LoVo (cell line): Measurements from ENCODE around the gene PPP3R2.

Experiments used
- DNase-seq: peaks from one replicate; pipeline ENCODE4 v3.0.0-alpha.2; 2016; ENCODE audit warnings: low spot score

Gene PPP3R2, protein sequence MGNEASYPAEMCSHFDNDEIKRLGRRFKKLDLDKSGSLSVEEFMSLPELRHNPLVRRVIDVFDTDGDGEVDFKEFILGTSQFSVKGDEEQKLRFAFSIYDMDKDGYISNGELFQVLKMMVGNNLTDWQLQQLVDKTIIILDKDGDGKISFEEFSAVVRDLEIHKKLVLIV

DNA sequence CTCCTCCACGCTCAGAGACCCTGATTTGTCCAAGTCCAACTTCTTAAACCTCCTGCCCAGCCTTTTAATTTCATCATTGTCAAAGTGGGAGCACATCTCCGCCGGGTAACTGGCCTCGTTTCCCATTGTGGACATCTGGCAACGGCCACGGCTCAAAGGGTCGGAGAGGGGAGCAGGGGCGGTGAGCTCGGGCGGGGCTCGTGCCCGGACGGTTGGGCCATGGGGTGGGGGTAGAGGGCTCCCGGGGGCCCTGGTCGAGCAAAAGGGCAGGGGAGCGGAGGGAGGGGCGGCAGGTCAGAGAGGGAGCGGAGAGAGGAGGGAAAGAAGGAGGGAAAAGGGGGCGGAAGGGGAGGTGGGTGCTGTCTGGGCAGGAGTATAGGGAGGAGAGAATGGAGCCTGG lies at the start of gene PPP3R2:
PPP3R2 (minus strand) TSS at position 174 of the 400 bp plus-strand sequence; CDS start at position 126, 48 bp downstream.
- no peak for DNase-seq

DNA sequence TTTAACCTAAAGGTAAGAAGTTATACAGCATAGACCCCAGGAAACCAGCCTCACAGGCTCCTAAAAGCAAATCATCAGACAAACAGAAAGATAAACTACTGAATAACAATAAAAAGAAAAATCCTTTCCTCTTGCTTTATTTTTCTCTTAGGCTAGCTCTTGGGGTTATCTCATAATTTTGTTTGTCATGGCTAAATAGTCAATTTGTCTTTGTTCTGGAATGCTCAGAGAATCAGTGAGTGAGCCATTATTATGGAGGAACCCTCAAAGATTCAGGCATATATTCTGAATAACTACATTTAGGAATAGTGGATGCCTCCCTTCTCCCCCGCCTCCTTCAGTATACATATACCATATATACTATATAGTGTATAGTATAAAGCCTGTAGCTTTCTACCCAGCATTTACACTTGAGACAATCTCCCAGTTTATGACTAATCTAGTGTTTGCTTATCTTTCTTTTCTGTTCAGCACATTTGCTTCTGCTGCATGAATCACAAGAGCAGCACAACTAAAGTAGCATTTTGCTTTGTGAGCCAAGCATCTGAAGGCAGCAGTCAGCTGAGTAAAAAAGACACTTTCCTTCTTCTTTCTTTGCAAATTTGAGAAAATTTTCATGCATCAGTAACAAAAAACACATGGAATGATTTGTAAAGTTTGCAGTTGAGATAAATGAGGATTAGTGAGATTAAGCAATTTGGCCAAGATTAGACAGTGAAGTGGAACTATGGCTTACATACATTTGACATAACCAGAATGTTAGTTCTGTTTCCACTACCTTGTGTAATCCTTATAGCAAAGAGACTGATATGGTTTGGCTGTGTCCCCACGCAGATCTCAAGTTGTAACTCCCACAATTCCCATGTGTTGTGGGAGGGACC lies 45.3 kb upstream of the PPP3R2 start:
- DNase-seq, result no peak

DNA sequence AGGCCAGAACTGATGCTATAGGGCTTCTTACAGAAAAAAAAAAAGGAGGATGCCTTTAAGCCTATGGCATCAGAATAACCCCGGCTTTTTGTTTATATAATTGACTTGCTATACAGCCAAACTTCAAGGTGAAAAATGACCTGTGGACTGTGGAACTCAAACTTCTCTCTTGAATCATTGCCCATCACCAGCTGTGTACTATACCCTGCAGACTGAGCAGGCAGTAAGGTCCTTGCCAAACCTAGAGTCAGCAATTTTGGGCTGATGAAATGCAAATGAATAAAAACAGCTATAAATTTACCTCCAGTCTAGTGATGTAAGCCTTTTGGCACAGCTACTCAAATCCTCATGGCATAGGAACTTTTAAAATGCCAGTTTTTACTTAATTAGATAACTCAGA lies 44.5 kb upstream of the PPP3R2 start:
- DNase-seq, result no peak

DNA sequence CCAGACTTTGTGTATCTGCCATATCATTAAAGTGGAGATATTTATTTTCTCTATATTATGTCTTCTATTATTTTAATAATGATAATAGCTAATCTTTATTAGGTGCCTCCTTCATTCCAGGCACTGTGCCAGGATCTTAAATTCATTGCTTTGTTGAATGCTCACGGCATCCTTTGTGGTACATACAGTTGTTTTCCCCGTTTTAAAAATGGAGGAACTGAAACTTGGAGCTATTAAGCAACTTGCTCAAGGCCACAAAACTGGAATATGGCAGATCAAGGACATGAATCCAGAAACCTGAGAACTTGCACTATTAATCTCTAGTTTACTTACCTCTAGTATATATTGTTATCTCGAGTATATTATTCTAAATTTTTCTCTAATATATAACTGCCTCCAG lies 41.5 kb upstream of the PPP3R2 start:
- no peak for DNase-seq

DNA sequence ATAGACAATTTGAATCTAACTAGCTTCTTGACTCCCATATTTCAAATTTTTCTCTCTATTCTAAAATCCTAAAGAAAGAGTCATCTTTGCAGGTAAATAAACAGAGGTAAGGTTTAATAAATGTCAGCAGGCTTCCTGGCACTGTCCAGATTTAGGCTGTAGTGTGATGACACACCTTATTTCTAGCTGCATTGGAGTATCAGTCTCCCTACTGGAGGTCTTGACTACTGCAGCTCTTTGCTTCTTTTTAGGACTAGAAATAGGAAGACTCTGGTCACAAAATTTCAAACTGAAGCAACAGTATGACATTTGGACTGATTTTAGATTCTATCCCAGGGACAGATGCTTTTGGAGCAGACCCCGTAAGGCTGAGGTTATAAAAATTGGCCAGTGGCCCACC lies 40.7 kb upstream of the PPP3R2 start:
- no peak for DNase-seq

DNA sequence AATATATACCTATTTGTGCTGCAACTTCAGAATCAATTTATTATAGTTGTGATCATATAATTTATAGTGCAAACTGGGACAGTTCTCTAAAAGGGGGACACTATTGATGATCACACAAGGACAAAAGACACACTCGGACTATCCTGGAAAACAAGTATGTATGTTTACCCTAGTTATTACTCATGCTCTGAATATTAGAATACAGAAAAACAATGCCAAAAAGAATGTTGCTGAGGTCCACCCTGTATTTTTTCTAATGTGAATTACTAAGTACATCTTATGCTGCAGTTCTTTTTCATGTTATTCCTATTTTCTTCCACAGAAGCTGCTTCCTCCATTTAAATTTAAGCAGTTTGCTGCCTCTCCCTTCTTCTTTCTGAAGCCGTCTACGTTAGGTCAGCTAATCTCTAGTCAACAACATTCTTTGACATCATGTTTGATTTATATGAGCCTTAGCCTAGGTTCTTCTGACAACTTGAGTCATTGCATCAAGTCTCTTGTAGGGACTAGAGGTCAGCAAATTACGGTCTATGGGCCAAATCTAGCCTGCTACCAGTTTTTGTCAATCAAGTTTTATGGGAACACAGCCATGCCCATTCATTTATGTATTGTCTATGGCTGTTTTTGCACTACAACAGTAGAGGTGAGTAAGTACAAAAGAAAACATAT lies 40.1 kb upstream of the PPP3R2 start:
- DNase-seq, result no peak

DNA sequence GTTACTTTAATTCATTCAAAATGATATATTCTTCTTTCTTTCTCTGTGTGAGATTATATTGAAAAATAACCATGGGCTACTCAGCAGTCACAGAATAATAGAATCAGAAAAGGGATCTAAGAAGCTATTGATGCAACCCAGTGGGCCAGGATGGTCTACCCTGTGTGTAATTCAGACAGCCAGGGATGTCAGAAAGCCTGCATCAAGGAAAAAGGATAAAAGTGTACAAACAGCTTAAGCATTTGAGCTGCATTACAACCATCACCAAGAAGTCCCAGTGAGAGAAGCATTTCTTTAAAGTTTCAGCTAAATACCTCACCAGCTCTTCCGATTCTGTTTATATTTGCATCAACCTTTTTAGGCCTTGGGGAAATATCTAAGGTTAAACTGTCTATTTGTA lies 37.8 kb upstream of the PPP3R2 start:
- DNase-seq, result no peak

DNA sequence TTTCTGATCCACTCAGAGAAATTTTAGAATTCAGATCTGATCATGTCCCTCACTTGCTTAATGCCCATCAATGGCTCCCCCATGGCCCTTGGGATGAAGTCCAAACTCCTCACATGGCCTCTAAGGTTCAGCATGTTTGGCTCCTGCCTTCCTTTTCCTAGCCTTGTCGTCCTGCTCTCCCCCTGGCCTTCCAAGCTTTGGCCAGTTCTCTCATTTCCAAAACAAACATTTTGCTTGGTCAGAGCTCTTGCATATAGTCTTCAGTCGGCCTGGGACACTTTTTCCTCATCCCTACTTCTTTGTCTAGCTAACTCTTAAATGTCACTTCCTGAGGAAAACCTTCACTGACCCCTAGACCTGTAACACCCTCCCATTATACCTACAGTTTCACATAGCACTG lies 37.1 kb upstream of the PPP3R2 start:
- no peak for DNase-seq

DNA sequence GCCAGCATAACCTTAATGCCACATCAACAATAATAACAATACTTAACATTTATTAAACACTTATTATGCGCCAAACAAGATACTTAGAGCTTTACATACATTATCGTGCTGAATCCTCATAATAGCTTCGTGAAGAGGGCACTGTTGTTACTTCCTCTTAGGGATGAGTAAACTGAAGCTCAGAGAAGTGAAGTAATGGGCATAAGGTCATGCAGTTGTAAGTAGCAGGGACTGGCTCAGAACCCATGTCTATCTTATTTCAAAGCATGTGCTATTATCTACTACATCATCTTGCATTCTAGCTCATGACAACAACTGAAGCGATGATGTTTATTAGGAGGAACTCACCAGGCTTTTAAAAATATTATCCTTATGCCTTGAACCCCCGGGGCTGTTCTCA lies 34.9 kb upstream of the PPP3R2 start:
- no peak for DNase-seq

DNA sequence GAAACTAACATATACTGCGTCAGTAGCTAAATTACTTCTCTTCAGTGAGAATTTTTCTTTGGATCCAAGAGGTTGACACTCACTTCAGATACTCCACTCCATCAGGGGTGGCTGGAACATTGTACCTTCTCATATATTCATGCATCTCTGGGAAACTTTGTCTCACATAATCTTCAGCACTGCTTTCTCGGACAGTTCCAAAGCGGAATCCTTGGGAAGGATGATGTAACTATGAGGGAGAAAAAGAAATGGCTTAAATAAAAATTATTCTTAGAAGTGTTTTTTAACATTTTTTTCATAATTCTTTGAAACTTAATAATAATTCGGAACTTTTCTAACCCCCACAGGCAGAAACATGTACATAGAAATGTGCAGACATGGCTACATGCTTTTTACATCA lies 33.4 kb upstream of the PPP3R2 start:
- no peak for DNase-seq

DNA sequence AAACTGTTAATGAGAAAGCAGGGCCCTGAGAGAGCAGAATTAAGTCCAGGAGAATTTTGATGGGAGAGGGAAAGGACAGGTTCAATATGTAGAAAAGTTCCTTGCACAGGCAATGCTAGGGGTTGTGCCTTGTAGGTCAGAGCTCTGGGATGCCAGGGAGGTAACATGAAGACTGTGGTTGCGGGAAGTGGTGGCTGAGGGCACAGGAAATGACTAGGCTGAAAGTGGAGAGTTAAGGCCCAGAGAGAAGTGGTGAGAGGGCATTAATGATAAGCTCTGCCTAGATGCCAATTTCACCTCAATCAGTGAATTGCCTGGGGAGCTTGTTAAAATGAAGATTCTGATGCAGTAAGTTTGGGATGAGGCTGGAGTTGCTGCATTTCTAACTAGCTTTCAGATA lies 31.5 kb upstream of the PPP3R2 start:
- no peak for DNase-seq

DNA sequence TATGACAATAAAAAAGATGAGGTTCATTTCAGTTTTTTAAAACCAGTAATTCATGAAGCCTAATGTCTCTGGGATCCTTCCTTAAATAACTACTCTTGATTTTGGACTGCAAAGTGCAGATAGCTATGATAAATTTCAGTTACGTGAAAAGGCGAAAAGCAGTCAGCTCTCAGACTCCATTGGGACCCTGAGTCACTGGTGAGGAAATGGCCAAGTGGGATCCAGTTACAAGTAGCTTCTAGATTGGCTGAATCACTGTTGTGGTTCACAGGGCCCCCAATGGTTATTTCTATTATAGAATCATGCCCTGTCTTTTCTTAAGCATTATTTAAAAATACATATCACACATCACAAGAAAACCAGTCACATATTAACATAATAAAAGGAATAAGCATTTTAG lies 31.1 kb upstream of the PPP3R2 start:
- DNase-seq, result no peak

DNA sequence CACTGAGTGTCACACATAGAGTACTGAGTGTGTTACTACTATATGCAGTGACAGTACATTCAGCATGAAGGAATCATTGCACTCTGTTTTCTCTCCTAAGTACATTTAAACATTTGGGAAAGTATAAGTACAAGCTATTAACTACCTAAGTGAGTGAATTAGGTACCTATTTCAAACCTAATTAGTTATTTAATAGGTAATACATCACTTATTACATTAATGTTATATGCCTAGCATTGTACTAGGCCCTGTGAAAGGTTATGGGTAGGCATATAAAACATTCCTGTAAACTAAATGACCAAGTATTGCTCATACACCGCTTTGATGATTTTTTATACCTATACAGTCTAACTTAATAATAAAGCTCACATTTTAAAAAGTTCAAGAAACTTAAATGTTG lies 25.7 kb upstream of the PPP3R2 start:
- DNase-seq, result no peak

DNA sequence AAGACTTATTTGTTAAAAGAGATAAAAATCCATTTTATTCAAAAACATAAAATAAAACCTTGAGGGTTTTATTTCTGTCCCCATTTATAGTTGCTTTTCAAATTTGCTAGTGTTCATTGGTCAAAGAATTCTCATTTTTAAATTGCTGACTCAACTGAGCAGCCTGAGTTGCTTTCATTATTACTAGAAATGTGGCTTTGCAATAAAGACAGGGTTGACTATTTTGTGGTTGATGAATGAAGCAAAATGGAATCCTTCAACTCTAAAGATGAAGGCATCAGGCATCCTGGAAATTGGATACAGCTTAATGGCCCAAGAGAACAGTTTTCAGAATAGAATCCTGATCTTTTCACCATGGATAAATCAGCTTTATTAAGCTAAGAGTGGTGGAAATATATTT lies 23.9 kb upstream of the PPP3R2 start:
- no peak for DNase-seq

DNA sequence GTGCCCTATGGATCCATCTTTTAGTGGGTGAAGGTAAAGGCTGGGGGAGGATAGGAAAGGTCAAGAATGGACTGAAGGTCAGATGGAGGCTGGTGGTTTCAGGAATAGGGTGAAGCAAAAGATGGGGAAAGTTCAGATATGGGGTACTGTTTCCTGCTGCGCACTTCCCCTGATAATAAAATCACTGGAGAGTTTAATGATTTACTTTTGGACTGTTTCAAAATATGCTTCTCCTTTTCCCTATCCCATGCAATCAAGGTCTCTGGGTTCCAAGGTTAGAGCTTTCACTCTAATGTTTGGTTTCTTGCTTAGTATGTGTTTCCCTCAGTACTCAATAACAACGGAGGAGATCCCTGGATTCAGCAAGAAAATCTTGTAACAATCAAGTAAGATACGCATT lies 10.8 kb upstream of the PPP3R2 start:
- DNase-seq, result no peak

DNA sequence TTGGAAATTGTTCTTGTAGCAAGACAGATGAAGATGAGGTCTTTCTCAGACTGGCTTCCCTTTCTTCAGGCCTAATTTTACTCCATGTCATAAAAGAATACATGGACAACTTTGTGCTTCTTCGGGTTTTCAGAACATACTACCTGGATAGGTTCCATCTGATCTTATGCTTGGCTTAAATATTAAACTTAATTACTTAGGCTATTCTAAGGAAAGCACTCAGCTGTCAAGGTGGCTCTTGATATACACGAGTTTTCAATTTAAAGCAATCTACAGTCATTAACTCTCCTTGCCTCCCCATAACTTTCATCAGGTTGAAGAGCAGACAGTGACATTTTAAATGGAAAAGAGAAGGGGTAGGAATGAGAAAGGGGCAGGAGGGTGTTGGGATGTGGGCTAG lies 9.5 kb upstream of the PPP3R2 start:
- no peak for DNase-seq

DNA sequence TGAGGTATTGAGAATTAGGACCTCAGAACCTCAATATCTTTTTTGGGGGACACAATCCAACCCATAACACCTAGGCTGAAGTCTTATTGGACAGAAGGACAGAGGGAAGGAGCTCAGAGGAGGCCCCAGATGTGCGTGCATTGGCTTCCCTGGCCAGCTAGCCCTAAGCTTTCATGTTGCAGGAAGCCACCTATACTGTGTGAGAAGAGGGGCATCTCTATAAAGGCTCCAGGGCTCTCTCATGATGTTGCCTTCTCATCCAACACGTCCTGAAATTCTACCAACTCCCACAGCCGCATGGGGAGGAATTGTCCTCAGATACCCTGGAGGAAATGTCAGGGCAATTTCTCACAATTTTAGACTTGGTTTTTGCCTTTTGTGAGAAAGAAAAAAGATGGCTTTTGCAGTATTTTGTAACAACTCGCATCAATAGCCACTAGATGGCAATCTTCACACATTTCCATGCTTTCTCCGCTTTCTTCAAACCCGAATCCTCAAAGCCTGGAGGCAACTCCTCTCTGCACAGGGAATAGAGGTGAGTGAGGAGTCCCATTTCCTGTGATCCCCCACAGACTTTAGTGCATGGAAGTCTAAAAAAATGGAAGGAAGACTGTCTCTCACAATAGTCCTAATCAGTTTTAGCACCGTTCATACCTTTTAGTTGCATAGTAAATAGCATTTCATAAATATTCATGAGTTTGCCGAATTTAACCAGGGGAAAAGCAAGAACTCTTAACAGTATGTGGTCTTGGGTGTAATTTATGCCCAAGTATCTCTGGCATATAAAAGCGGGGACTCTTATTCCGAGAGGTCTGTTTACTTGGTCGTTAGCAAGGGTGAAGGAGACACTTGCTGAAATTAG lies 7.4 kb upstream of the PPP3R2 start:
- DNase-seq, result peak; percentile 41

DNA sequence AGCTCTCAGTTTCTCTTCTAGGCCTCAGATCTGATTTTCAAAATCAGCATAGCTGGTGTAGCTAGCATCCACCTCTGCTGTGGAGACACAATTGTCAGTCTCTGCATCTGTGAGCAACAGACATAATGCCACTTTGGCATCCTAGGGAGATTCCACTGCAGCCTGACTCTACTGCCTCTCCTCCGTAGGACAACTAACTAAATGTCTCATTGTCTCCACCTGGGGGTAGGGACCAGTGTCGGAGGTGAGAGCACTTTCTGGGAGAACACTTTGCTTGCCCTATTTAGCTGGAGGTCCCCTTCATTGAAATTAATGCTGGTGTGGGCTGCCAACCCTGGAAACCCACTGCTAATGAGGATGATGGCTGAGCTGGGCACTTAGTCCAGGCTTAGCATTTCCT lies 1.4 kb downstream of the PPP3R2 start:
- DNase-seq, result no peak

DNA sequence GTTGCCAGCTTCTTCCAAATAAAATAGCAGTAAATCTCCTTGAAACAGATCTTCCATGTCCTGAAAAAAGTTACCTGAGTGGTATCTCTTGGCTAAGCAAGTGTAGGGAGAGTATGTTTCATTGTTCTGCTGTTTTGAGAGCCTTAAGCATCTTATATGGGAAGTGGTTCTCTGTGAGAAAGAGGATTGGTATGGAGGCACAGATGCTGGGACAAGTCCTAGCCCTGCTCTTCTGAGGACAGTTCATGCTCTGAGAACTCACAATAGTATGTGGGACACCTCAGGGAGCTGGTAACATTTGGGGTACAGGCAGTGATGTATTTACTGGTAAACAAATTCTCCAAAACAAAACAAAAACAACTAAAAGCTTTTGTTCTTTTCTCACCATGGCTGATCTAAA lies 2.0 kb downstream of the PPP3R2 start:
- DNase-seq, result no peak

DNA sequence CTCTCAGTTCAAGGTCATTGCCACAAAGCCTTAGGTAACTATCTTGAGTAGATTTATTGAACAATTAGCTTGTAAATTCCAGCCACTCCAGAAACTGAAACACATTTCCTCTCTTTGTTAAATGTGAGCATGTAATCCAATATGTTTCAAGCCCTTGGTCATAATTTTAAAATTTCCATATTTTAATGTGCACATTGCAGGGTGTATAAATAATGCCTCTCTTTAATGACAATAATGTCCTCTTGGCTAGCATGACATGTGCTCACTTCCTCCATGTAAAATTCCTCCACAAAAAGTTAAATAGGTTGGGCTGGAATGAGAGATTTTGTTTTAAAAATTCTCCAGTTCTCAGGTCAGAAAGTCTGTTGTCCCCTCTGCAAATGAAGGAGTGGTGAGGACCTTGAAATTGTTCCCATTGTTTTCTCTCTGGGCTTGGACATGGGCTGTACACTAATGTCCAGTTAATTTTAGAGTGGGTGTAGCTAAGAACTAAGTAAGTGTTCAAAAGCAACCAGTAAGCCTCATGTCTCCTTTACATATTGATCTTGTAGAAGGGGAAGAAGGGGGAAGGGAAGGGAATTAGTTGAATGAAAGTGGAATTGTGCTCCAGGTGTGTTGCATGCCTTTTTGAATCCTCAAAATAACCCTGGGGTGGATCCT lies 2.9 kb downstream of the PPP3R2 start:
- DNase-seq, result no peak

DNA sequence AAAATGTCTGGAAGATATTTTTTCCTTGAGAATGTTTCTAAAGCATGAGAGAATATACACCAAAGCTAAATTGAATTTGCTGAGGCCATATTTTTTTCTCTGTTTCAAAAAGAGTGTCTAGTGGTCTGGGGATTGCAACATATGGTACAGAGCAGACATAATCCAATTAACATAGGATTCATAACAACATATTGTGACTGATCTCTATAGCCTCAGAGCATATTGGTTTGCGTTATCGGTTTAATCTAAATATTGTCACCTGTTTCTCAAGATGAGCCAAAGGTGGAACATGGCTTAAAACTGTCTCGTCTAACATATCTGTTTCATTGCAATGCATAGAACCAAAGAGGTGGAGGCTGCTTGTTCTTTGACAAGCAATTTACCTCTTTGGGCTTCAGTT lies 3.9 kb downstream of the PPP3R2 start:
- no peak for DNase-seq

DNA sequence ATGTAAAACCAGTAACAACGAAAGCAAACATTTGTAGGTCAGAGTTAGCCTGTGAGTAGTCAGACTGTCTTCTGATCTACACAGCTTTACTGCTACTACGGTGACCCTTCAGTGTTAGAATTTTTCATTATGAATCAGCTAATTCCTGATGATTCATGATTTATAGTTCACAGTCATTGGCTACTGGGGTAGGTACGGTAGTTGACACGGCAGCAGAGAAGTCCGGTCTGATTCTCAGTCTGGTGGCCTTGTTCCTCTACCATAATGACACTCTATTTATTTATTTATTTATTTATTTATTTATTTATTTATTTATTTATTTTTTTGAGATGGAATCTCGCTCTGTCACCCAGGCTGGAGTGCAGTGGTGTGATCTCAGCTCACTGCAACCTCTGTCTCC lies 4.7 kb downstream of the PPP3R2 start:
- DNase-seq, result peak; percentile 46
